LoVo (cell line): ENCODE results near the gene ARHGEF28.

Experiments
- DNase-seq: peaks from one replicate; pipeline ENCODE4 v3.0.0-alpha.2; 2016; ENCODE audit warnings: low spot score

The ARHGEF28 gene

DNA sequence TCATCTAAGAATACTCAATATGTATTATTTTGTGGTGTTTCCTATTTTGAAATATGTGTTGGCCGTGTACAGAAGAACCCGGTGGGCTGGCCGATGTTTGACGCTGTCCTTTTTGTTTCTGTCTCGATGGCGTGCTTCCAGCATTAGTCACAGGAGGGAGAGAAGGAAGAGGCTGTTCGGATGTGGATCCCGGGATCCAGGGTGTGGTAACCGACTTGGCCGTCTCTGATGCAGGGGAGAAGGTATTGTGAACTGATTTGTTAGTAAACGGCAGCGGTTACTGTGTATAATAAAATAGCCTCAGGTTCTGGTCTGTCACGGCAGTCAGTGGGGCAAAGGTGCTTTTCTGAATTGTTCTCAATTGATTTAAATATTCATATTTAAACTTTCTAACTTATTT lies 275.0 kb downstream of the ARHGEF28 start:
- DNase-seq = peak; percentile 83

DNA sequence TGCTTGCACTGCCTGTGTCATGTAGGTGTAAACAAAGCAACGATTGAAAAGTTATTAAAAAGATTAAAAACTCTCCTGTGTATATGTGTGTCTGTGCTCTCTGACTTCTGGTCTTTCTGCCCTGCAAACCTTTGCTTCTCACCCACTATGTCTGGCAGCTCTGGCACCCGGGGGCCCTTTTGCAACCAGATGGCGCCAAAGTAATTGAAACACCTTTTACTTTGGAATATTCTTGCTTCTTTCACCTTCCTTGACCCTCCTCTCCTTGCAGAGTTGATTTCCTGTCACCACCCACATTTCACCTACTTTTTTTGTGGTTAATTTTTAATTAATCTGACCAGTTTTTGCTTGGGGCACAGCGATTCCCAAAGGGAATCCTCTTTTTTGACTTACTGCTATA lies 275.5 kb downstream of the ARHGEF28 start:
- DNase-seq = peak; percentile 61

DNA sequence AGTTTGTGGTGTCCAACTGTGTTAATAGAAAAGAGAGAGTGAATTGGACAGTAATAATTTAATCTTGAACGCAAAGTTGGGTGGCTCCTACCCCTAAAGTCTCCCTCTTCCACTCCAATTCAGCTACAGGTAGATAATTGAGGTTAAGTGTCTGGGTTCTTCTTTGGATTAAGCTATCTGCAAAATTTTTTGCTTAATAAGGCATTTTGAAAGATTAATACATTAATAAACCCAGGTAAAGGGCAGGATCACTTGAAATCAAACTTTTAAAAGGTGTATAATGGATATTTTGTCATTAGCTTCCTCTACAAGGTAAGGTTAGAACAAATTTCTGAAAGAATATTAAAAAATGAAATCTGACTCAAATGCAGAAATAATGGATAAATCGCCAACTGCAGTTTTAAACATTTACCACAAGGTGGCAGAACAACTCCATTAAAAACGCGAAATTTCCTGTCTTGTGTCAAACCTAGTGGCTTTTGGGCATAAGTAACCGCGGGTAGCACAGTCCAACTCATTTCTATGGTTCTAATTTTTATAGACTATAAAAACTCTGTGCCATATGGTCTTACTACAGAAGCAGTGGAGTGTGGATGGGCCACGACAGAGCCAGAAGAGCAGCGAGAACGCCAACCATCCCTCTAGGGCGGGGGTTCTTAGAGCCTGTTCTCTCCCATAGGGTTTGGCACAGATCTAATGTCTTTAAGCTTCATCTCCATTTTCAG lies 276.5 kb downstream of the ARHGEF28 start:
- DNase-seq = peak; percentile 74

DNA sequence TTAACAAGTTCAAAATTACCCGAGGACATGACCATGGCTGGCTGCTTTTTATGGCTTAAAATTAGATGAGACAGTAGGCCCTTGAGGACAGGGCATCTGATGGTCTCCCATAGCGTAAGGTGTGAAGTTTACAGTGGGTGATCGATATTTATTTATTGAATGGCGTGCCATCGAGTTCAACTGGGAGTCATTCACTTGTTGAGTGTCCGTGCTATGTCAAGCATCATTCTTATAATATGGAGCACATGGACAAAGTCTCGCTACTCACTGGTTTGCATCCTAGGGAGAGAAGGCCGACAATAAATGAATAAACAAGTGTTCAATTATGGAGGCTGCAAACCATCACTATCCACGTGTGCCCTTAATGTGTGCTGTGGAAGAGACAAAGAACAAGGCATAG lies 277.2 kb downstream of the ARHGEF28 start:
- DNase-seq = no peak

DNA sequence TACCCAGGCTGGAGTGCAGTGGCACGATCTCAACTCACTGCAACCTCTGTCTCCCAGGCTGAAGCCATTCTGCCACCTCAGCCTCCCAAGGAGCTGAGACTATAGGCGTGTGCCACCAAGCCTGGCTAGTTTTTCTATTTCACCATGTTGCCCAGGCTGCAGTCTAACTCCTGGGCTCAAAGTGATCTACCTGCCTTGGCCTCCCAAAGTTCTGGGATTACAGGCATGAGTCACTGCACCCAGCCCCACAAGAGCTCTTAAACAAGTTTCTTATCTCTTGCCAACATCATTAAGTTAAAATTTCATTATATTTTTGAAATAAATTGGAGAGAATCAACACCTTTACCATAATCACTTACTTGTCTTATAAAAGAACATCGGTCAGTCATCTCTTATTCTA lies 280.3 kb downstream of the ARHGEF28 start:
- DNase-seq = peak; percentile 13

DNA sequence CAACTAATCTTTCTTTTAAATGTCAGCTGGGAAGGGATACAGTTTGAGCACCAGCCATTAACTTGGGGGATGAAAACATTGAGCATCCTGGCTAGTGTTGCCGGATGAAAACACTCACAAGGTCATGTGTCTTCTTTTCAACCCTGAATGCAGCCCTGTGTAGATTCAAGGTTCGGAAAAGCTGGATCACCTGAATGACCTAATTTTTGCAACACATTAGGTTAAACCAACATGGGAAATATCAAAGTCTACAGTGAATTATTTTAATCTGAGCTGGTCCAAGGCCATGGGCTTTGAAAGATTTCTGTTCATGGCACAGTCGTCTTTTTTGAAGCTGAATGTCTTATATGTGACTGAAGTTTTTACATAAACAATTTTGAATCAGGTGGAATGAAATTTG lies 281.2 kb downstream of the ARHGEF28 start:
- no peak for DNase-seq

DNA sequence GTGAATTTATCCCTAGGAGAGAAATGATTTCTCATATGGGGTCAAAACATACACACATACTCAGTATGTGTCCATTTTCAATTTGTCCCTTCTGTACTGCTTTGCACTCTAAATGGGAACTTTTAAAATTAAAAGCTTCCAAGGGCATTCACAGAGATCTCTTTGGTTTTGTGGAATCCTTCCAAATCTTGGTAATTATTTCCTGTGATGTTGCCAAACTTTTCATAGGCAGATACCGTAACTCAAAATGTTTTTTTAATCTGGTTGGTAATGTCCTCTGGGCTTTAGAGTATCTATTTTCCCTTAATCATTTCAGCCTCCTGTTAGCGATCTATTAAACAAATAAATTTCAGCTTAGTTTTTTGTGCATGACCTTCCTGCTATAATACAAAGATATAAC lies 282.4 kb downstream of the ARHGEF28 start:
- DNase-seq = no peak

DNA sequence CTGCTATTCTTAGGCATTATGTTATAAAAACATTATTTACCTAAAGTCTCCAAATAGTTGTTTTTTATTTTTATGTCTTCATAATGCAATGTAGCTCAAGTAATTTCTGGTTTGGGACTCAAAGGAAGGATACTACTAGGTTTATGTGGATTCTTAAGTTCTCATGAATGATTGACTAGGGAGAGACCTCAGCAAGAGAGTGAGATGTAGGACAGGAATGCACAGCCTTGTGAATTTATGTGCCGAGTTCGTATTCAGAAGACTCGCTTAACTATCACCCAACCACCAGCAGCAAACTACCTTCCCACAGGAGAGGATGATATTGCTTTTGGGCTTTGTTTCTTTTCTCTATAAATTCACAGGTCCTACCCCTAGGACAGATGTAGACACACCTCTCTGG lies 282.9 kb downstream of the ARHGEF28 start:
- no peak for DNase-seq

DNA sequence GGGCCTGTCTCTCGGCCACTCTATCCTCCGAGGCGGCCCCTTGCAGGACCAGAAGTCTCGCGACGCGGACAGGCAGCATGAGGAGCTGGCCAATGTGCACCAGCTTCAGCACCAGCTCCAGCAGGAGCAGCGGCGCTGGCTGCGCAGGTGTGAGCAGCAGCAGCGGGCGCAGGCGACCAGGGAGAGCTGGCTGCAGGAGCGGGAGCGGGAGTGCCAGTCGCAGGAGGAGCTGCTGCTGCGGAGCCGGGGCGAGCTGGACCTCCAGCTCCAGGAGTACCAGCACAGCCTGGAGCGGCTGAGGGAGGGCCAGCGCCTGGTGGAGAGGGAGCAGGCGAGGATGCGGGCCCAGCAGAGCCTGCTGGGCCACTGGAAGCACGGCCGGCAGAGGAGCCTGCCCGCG lies 283.5 kb downstream of the ARHGEF28 start:
- no peak for DNase-seq

DNA sequence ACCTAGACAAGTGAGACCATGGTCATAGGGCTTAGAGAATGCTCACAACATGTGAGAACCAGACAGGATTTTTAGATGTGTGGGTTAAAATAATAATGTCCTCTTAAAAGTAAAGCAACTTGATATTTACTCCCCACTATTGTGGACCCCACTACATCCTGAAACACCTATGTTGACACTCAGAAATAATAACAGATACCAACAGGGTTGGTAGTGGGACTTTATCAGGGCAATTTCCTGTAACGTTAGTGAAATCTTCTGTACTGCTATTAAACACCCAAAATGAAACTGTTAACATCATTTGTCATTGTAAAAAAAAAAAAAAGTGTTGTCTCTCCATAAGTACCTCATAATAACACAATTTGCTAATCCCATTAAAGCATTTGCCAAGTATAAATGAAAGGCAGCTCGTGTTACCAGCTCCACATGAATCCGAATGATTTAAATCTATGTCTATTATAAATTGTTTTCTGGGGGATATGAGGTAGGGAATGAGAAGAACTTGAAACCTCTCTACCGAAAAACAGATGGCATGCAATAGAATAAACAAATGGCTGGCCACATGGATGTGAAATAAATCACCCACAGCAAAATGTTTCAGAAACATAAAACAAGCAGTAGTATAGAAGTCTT lies 285.9 kb downstream of the ARHGEF28 start:
- no peak for DNase-seq

DNA sequence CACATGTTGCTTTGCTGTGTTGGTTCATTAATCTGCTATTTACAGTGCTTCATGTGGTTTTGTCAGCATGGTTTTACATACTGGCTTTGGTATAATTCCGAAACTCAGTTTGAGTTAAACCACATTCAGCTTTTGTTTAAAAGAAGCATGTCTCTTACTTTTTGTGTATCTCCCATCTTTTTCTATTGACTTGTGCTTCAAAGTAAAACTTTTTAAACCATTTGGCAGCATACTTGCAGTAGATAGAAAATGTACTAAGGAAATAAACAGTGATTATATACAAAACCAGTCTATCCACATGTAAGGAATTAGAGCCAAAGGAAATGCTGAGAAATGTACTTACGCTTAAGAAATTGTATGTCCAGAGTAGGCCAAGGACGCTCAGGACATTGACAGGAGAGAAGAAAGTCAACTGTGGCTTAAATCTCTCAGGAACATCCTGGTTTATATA lies 286.9 kb downstream of the ARHGEF28 start:
- no peak for DNase-seq

DNA sequence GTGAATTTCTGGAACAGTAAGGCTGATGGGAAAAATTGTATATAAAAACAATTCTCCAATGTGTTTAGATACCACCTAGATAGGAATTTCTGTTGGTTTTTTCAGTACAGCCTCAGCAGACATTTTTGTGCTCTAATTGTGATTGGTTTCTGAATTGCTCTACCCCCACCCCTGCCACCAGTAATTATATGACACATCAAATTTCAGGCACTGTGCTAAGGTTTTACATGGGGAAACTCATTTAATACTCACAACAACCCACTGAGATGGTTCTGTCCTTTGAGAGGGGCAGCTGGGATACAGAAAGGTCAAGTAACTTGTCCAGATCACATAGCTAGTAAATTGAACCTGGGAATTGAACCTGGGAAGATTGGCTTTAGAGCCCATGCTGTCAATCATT lies 288.0 kb downstream of the ARHGEF28 start:
- no peak for DNase-seq

DNA sequence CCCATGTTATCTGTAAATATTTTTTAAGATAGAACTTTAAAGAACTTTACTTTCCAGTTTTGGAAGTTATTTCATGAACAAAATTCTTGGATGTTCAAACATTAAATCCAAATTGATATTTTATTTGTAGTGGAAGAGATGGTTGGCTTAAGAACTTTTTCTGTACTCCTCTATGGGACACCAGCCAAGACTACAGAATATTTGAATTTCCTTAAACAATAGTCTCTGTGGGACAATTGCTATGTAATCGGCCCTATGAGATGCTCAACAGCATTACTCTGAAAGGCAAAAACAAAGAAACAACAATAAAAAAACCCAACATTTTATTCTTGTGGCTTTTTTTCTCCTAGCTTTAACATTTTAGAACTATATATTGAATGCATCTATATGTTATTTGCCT lies 289.3 kb downstream of the ARHGEF28 start:
- no peak for DNase-seq

DNA sequence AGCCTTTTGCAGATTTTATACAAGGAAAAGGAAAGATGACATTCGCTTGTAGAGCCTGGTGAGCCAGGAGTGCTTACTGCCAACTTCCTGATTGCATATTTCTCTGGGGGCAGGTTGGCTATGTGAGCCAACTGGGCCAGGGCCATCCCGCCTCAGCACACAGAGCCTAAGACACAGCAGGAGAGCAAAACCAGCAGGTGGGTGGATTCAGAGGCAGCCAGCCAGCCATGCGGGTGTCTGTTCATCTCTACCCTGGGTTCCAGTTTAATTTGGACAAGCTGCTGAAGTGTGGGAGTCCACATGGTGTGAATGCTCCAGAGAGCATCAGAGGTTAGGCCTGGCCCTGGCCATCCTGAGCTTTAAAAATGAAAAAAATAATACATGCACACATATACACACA lies 291.4 kb downstream of the ARHGEF28 start:
- no peak for DNase-seq

DNA sequence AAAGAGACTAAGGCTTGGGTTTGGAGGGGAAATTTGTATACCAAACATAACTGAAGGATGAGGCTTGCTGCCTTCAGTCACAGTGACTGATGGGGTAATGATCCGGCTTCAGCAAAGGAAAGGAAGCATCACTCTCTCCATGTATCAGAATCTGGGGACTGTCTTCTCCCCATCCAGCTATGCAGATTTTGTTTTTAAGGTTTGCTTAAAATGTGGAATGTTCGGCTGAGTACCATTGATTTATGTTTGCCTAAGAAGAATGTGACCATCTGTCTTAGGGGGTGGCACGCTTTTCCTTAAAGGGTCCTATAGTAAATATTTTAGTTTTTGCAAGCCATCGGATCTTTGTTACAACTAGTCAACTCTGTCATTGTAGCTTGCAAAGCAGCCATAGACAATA lies 291.9 kb downstream of the ARHGEF28 start:
- DNase-seq = no peak

DNA sequence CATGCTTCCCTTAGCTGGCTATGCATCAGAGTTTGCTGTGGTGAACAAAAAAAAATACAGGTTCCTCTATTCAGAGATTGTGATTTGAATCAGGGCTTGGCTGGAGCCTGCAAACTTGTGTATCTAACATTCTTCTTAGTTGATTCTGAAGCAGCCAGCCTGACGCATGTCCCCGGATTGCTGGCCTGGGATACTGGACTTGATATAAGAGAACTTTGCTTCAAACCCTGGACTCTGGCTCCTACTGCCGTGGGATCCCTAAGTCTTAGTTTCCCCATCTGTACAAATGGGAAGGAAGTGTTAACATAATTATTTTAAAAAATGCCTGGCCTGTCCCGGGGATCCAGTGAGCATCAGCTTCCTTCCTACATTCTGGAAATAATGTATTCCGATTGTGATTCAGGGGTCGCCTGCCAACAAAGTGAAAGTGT lies 292.8 kb downstream of the ARHGEF28 start:
- DNase-seq = no peak

DNA sequence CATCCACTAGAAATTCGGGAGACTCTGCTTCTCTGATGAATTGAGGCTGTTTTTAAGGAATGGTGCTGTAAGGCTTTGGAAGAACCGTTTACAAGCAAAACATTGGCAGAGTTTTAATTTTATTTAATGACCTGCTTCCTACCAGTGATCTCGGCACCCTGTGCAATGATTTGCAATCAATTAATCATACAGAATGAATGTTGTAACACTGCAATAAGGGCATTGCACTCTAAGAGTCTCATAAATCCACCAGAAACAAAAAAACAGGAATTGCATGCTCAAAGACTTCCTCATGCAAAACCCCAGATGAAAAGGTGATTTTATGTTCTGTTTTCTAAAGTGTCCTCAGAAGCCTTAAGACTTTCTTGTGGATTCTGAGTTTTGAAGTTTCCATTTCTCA lies 295.7 kb downstream of the ARHGEF28 start:
- DNase-seq = no peak

DNA sequence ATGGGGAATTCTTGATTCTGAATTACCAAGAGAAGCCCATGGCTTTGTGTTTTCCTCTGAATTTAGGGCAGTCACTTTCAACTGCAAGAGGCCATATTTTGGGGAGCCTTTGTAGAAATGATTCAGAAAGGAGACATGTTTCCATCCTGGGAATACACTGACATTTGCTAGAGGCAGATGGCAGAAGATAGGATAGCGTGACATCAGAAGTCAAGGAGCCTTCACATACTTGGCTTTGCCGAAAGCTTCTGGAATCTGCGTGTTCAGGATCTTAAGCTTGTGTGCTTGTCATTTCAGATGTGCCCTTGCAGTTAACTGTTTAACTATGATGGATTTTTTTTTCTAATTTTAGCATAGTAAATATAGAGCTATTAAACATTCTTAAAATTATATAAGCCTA lies 296.2 kb downstream of the ARHGEF28 start:
- no peak for DNase-seq

DNA sequence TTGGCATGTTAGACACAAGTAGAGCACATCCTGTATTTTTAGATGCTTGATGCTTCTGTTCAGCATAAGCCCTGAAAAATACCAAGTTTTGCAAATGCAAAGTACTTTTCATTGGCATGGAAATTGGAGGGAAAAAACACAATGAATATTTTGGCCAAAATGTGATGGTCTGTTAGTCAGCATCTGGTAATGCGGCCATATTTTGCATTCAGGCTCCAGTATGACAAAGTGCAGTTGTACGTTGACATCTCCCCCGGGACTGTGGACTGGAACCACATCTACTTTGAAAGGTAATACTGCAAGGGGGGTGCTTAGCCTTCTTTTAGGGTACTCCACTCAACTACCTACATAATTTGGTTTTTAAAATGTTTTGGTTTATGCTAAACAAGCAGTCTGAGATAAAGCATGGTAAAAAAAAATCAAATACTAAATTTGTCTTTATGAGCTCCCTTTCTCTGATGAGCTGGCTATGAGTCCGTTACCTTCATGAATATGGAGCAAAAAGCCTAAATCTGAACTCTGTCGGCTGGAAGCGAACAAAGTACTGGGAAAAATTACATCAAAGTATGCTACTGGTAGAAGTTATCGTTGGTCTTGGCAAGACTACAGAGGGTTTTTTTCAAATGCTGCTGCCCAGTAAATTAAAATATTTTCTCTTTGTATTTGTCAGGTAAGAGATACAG lies 297.0 kb downstream of the ARHGEF28 start:
- DNase-seq = no peak

DNA sequence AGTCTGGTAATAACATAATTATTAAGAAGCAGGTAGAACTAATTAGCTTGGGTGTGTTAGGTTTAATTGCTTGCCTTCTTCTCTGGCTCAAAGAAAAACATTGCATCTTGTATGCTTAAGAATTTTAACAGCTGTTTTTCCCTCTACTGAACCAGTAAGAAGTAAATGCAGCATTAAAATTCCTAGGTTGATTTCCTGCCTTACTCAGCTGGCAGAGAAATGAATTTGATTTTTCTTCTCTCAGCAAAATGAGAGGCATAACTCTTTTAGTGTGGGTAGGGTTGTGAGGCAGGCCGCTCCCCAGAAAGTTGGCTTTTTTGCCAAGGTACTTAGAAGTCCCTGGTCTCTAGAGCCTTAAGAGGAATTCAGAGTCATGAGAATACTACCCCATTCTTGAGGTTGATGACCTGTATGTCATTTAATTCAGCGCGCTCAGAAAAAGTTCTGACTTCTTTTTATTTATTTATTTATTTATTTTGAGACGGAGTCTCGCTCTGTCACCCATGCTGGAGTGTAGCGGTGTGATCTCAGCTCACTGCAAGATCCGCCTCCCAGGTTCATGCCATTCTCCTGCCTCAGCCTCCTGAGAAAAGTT lies 302.6 kb downstream of the ARHGEF28 start:
- no peak for DNase-seq

DNA sequence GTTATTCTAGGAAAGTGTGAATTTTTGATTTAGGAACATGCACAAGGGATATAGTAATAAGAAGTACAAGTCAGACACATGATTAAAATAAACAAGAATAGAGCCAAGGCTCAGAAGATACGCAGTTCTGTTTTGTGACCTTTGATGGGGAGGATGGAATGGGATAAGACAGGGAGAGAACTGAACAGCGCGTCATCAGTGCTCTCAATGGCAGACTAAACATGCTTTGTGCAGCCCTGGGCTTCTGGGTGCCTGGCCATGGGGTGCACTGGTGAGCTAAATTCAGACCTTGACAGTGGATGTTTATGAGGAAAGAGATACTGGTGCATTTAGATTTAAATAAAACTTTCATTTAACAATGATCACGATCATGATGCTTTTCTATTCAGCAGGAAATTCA lies 309.7 kb downstream of the ARHGEF28 start:
- DNase-seq = no peak

DNA sequence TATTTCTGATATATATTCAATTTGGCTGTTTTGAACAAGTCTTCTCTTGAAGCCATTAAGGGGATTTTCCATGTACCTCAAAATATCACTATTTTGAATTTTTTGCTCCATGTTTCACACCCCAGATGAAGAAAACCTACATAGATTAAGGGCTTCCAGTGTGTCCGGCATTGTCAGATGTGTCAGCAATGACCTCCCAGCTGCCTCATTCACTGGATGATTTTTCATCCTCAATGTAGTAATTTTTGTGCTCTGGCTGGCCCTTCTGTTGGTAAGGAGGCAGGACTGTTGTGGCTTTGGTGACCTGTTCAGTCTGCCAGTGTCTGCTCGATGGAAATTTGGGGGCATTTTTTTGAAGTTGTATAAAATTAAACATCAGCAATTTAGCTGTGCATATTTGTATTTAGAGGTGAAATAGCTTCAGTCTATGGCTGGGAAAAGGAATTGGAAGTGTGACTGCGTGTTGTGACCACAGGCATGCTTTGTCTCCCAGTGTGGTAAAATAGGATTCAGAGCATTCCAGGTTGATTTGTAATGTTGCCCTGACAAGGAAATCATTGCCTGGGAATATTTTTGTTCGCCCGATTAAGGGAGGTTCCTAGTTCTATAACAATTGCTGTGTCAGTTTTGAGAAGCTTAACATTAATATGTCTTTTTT lies 312.4 kb downstream of the ARHGEF28 start:
- peak; percentile 41 for DNase-seq
